Dendritic cell treated with granulocyte-macrophage colony-stimulating factor and Interleukin-4, amounts not matched to agents 40 ng/mL and 50 ng/mL, for 4 days (primary cell): Measurements from ENCODE around the gene KRTAP10-6.
"Not testable (repeated sequence)": the region's sequence is repeated elsewhere in the genome, so short reads cannot be mapped to it uniquely, and the experiment has no call there.

Experiments
- H3K27ac Mint-ChIP-seq: one replicate; pipeline ENCODE4 v1.8.0; 2022; ENCODE audit warnings: mild to moderate bottlenecking, mixed read lengths
- H3K27me3 Mint-ChIP-seq: one replicate; pipeline ENCODE4 v1.8.0; 2022; ENCODE audit warnings: mild to moderate bottlenecking, mixed read lengths
- H3K36me3 Mint-ChIP-seq: one replicate; pipeline ENCODE4 v1.8.0; 2022; ENCODE audit warnings: low read depth, mixed read lengths
- H3K4me1 Mint-ChIP-seq: one replicate; pipeline ENCODE4 v1.8.0; 2022; ENCODE audit warnings: low read depth, mixed read lengths
- H3K4me3 Mint-ChIP-seq: one replicate; pipeline ENCODE4 v1.8.0; 2022; ENCODE audit warnings: mild to moderate bottlenecking, moderate library complexity, mixed read lengths
- H3K9me3 Mint-ChIP-seq: one replicate; pipeline ENCODE4 v1.8.0; 2022; ENCODE audit warnings: mixed read lengths
- intact Hi-C: fragments of 100-400 bp; cut with micrococcal nuclease; formaldehyde crosslinking; loops from one replicate; pipeline ENCODE4 v1.15.0; 2022

Gene KRTAP10-6

DNA sequence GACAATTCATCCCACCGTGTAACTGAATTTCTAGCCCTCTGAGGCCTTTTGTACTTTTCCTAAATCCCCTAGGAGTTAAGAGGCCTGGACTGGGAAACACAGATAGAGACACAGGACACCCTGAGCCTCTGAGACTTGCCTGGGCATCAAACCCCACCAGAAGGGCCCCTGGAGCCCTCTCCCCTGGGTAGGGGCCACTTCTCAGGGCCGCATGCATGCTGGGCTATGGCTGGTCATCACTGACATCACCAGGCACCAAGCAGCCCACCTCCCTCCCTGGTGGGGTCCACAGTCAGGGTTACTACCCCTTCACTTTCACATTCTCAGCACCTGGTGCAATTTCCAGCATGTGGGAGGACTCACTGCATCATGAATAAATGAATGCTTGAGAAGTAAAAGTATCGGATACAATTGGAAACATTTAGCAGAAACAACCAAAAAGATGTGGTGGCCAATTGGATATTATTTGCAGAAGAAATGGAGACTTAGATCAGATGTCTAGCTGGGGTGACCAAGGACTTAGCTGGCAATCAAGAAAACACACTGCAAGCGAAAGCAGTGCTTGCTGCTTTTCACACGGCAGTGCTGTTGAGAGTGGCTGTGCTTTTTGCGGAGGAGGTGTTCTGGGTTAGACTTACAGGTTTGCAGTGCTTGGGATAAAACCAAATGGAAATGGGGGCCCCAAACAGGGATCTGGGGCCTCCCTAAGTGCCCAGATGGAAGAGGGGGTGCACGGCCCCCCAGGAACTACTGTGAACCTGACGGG lies 7.1 kb upstream of the KRTAP10-6 start:
- Mint-ChIP-seq H3K27me3 (peaks cover 15% of the 10 kb centered on the region), H3K4me3 (no peak overlapping the region), H3K27ac (no peak overlapping the region), H3K4me1 (no peaks in the 10 kb centered on the region), H3K9me3 (peaks cover 8% of the 10 kb centered on the region), H3K36me3 (no peaks in the 10 kb centered on the region)
- intact Hi-C loops: no loop called here

DNA sequence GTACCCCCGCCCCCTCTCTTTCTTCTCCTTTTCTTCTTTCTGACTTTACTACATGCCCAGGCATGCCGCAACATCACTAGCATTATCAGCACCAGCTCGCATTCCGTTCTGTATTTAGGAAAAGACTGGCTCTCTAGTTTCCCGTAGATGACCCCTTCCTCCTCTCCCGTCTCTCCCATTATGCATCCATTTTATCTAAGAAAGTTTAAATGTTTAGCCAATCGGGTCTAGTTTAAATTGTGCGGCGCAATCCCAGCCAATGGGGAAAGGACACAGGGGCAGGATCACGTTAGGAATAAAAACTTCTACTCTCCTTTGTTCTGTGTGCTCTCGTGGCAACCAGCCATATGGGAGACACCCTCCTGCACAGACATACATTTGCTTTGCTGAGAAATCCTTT lies 5.8 kb upstream of the KRTAP10-6 start:
- Mint-ChIP-seq H3K27me3 (peaks cover 18% of the 10 kb centered on the region), H3K36me3 (no peaks in the 10 kb centered on the region), H3K27ac (no peak overlapping the region), H3K9me3 (no peaks in the 10 kb centered on the region), H3K4me3 (no peak overlapping the region), H3K4me1 (no peaks in the 10 kb centered on the region)
- intact Hi-C loops: no loop called here

DNA sequence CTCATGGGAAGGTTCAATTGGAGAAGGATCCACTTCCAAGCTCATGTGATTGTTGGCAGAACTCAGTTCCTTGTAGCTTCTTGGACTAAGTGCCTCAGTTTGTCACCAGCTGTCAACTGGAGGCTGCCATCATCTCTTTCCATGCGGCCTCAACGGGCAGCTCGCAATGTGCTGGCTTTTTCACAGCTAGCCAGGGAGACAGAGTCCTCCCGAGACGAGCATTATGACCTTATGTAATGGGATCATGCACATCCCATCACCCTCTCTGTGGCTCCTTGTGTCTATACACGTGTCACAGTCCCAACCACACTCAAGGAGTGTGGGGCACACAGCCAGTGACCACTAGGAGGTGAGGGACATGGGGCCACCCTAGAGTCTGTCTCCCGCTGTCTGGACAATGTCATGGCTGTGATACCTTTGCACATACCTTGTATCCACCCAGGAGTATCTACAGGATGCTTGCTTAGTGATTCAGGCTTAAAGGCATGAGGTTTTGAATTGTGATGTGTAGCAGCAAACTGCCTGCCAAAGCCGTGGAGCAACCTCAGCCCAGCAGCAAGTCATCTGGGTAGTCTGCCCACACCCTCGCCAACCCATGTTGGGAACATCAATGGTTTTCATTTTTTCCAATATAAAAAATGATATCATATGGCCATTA lies 3.9 kb upstream of the KRTAP10-6 start:
- no peak overlapping the region for H3K27ac Mint-ChIP-seq
- intact Hi-C loops: no loop called here
- peaks cover 24% of the 10 kb centered on the region for H3K27me3 Mint-ChIP-seq
- H3K9me3 Mint-ChIP-seq: no peaks in the 10 kb centered on the region
- no peaks in the 10 kb centered on the region for H3K36me3 Mint-ChIP-seq
- H3K4me3 Mint-ChIP-seq: no peak overlapping the region
- H3K4me1 Mint-ChIP-seq: no peaks in the 10 kb centered on the region

DNA sequence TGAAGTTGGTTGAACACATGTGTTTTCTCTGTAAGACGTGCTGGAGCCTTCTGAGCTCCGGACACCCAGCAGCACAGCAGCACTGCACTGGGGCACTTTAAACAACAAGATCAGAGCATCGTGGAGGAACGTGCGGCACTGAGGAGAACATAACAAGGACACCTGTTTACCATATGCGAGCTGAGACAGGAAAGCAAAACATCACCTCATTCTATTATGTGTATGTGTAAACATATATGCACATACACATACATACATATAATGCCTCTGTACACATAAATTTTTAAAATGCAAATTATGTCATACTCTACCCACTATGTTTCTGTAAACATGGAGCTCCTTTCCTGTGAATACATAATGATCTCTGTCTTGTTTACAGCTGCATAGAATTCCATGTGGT lies 3.2 kb upstream of the KRTAP10-6 start:
- no peaks in the 10 kb centered on the region for H3K9me3 Mint-ChIP-seq
- H3K4me1 Mint-ChIP-seq: no peaks in the 10 kb centered on the region
- no peak overlapping the region for H3K4me3 Mint-ChIP-seq
- no peak overlapping the region for H3K27ac Mint-ChIP-seq
- peaks cover 20% of the 10 kb centered on the region for H3K27me3 Mint-ChIP-seq
- intact Hi-C loops: no loop called here
- no peaks in the 10 kb centered on the region for H3K36me3 Mint-ChIP-seq

DNA sequence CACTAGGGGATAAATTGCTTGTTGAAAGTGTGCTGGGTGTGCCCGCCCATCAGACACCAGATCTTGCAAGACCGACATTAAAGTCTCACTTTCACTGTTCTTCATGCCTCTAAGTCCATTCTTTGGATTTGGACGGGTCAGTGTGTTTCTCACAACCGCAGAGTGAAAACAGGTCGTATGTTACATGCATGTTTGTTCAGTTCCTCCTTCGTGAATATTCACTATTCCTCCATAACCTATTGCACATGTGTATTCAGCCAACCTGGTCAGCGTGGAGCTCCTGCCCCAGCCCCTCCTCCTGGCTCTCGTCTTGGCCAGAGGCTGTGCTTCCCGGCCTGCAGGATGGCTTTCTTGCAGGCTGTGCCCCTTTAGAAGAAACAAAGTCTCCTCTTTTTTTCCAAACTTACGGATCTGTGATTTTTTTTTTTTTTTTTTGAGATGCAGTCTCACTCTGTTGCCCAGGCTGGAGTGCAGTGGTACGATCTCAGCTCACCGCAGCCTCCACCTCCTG lies 2.2 kb upstream of the KRTAP10-6 start:
- no peaks in the 10 kb centered on the region for H3K9me3 Mint-ChIP-seq
- peaks cover 19% of the 10 kb centered on the region for H3K27me3 Mint-ChIP-seq
- no peak overlapping the region for H3K27ac Mint-ChIP-seq
- H3K36me3 Mint-ChIP-seq: no peaks in the 10 kb centered on the region
- intact Hi-C loops: no loop called here
- no peak overlapping the region for H3K4me3 Mint-ChIP-seq
- no peaks in the 10 kb centered on the region for H3K4me1 Mint-ChIP-seq

DNA sequence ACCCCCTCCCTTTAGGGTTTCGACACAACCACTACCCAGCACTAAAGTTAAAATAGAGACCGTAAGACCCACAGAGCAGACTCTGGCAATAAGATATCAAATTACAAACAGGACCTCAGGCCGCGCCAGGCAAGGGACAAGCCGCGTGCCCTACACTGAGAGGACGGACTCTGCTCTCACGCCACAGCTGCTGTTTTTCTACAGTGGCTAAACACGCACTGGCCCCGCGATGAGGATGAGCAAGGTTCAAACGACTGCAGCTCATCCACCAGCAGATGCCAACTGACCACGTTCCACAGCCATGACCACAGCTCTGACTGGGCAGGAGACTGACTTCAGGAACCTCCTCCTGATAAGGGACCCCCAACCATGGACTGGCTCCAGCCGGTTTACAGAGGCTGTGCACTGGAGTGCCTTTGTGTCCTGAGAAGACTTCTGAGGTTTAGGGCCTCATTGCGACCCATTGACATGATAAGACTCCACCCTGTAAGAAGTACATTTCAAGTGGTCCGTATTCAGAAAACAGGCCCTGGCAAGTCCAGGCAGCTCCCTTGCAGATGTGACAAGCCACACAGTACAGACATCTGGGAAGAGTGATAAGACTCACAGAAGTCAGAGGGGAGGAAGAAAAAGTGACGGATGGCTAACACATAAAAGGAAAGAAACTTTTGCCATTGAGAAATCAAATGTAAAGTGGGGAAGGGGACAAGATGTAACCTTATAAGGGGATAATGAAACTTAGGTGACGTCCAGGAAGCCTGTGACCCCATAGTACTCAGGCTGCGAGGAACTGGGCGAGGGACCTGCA lies 1.5 kb upstream of the KRTAP10-6 start:
- H3K9me3 Mint-ChIP-seq: no peaks in the 10 kb centered on the region
- intact Hi-C loops: no loop called here
- H3K27me3 Mint-ChIP-seq: peaks cover 19% of the 10 kb centered on the region
- no peak overlapping the region for H3K4me3 Mint-ChIP-seq
- H3K4me1 Mint-ChIP-seq: no peaks in the 10 kb centered on the region
- H3K36me3 Mint-ChIP-seq: no peaks in the 10 kb centered on the region
- H3K27ac Mint-ChIP-seq: no peak overlapping the region

DNA sequence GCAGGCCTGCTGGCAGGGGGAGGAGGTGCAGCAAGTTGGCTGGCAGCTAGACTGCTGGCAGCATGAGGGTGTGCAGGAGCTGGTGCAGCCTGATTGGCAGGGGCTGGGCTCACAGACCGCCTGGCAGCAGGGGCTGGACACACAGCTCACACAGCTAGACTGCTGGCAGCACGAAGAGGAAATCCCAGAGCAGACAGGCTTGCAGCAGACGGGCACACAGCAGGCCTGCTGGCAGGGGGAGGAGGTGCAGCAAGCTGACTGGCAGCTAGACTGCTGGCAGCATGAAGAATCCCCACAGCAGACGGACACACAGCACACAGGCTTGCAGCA lies 539 bp downstream of the KRTAP10-6 start:
- intact Hi-C loops, H3K27ac Mint-ChIP-seq, H3K36me3 Mint-ChIP-seq, H3K4me1 Mint-ChIP-seq, H3K4me3 Mint-ChIP-seq, H3K9me3 Mint-ChIP-seq: not testable (repeated sequence)
- peaks cover 16% of the 10 kb centered on the region for H3K27me3 Mint-ChIP-seq

DNA sequence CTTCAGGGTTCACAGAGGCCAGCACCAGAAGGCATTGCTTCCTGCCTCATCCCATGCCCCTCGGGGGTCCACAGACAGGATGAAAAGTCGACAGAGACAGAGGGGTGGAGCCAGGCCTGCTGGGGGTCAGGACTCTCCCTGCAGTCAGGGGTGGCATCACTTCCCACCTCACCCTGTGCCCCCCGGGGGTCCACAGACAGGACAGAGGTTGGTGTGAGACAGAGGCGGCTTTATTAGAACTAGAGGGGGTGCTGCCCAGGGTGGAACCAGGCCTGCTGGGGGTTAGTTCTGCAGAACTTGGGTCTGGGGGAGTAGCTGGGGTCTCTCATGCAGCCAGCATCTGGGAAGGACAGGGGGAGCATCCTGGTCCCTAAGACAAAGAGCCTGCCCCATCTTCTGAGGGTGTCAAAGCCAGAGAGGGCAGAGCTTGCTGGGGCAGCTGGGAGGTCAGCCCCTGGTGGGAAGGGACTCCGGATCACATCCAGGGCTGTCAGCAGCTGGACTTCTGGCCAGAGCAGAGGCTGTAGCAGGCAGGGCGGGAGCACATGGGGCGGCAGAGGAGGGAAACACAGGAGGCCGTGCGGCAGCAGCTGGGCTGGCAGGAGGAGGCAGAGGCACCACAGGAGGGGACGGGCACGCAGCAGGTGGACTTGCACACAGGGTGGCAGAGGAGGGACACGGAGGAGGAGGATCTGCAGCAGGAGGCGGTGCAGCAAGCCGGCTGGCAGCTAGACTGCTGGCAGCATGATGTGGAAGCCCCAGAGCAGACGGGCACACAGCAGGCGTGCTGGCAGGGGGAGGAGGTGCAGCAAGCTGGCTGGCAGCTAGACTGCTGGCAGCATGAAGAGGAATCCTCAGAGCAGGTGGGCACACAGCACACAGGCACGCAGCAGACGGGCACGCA lies 1.2 kb downstream of the KRTAP10-6 start:
- intact Hi-C loops, H3K36me3 Mint-ChIP-seq, H3K9me3 Mint-ChIP-seq, H3K4me1 Mint-ChIP-seq, H3K4me3 Mint-ChIP-seq, H3K27ac Mint-ChIP-seq: not testable (repeated sequence)
- peaks cover 19% of the 10 kb centered on the region for H3K27me3 Mint-ChIP-seq

DNA sequence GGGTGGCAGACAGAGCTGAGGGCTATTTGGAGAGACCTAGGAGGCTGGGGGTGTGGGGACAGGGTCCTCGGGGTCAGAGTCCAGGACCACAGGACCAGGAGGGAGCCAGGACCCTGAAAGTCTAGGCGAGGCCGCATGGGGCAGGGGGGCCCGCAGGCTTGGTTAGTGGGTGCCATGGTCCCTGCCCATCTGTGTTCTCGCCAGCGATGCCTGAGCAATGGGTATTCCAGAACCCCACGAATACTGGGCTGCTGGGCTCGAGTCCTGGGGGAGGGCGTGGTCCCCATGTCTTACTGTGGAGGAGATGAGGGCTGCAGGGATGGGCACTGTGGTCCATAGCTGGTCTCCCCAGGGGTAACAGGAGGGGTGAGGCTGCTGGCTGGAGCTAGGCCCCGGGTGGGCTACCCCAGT lies 2.0 kb downstream of the KRTAP10-6 start:
- intact Hi-C loops: no loop called here
- H3K4me1 Mint-ChIP-seq: no peaks in the 10 kb centered on the region
- H3K4me3 Mint-ChIP-seq: no peak overlapping the region
- H3K9me3 Mint-ChIP-seq: peaks cover 7% of the 10 kb centered on the region
- peaks cover 24% of the 10 kb centered on the region for H3K27me3 Mint-ChIP-seq
- no peaks in the 10 kb centered on the region for H3K36me3 Mint-ChIP-seq
- no peak overlapping the region for H3K27ac Mint-ChIP-seq

DNA sequence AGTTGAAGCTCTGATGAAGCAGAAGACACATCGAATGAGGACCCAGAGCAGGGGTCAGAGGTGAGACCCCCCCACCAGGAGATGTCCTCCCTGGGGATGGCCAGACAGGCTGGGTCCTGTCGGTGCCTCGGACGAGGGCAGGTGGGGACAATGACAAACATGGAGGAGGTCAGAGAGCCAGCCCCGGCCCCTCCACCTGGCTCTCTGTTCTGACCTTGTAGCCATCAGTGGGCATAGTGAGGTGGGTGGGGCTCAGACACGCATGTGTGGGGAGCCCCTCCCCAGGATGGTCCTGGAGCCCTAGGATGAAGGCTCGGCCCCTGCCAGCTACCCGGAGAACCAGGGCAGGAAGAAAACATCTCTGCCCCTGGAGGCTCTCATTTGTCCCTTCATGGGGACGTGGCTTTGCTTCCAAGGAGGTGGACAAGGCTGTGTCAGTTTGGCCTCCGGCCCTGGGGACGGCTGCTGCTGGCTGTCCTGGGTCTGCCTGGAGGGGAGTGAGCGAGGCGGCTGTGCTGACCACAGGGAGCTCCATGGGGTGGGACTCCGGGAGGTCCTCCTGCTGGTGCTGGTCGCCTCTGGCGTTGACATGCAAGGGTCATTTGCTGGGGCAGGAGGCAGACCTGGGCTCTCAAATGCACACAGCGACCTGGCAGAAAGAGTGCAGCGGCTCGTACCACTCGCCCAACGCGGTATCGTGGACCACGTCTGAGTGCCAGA lies 2.6 kb downstream of the KRTAP10-6 start:
- Mint-ChIP-seq H3K27me3 (peaks cover 29% of the 10 kb centered on the region), H3K4me3 (no peak overlapping the region), H3K36me3 (no peaks in the 10 kb centered on the region), H3K27ac (no peak overlapping the region), H3K4me1 (no peaks in the 10 kb centered on the region), H3K9me3 (peaks cover 8% of the 10 kb centered on the region)
- intact Hi-C loops: no loop called here

DNA sequence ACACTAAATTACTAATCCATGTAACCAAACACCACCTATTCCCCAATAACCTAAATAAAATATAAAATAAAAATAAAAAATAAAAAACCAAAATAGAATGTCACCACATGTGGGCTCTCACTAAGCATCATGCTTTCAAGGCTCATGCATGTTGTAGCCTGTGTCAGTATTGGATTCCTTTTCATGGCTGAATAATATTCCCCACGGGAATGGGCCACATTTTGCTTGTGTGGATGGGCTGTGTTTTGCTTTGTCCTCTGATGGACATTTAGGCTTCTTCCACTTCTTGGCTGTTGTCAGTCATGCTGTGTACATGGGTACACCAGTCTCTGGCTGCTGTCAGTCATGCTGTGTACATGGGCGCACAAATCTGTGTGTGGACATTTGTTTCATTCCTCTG lies 3.2 kb downstream of the KRTAP10-6 start:
- Mint-ChIP-seq H3K27ac (no peak overlapping the region), H3K9me3 (peaks cover 8% of the 10 kb centered on the region), H3K4me1 (no peaks in the 10 kb centered on the region), H3K27me3 (peaks cover 26% of the 10 kb centered on the region), H3K4me3 (no peak overlapping the region), H3K36me3 (no peaks in the 10 kb centered on the region)
- intact Hi-C loops: no loop called here

DNA sequence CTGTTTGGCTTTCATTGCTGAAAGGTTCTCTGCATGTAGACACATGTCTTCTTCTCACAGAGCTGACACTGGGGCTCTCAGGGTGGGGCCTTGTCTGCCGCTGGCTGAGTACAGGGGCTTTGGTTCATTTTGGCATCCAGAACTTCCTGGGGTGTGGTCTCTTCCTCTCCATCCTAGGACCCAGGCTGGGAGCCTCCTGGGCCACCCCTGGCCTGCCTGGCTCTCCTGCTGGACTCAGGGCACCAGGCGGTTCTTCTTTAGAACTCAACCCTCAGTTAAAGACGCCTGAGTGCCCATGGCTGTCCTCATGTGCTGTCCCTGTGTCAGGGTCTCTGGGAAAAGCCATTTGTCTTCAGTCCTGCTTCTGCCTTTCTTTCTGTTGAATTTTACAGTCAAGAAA lies 6.4 kb downstream of the KRTAP10-6 start:
- no peaks in the 10 kb centered on the region for H3K36me3 Mint-ChIP-seq
- H3K4me1 Mint-ChIP-seq: no peaks in the 10 kb centered on the region
- no peak overlapping the region for H3K27ac Mint-ChIP-seq
- peaks cover 28% of the 10 kb centered on the region for H3K27me3 Mint-ChIP-seq
- no peak overlapping the region for H3K4me3 Mint-ChIP-seq
- peaks cover 24% of the 10 kb centered on the region for H3K9me3 Mint-ChIP-seq
- intact Hi-C loops: no loop called here

DNA sequence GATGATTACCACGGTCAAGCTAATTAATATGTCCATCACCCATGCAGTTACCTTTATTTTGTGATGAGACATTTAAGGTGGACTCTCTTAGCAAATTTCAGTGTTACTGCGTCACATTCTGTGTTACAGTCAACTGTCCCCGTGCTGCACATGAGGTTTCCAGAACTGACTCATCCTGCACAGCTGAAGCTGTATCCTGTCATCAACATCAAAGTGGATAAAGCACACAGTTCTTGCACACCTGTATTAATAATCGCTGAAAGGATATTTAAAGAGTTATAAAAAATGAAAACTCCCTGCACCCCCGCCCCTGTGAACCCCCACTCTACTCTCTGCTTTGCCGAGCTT lies 8.5 kb downstream of the KRTAP10-6 start:
- Mint-ChIP-seq H3K27ac (no peak overlapping the region), H3K27me3 (peaks cover 43% of the 10 kb centered on the region), H3K36me3 (no peaks in the 10 kb centered on the region), H3K4me3 (no peak overlapping the region), H3K4me1 (no peaks in the 10 kb centered on the region), H3K9me3 (peaks cover 39% of the 10 kb centered on the region)
- intact Hi-C loops: no loop called here
